CD4-positive, alpha-beta T cell (primary cell): ENCODE data around the gene LPP. TPM values are rescaled to one million over a fixed set of nuclear protein-coding genes. Genes with fewer than 3 reads are reported as not detected.

Source experiments
- ATAC-seq: fragments of 200-7000 bp; cut with Tn5 transposase; one replicate; pipeline ENCODE4 v1.10.0; 2022; ENCODE audit warnings: mild to moderate bottlenecking; ENCODE audit not compliant: poor library complexity
- CTCF ChIA-PET: fragments of 350-600 bp; sonication (Branson Sonifier 250); formaldehyde crosslinking; loops from one replicate; lab custom pipeline; 2021; ENCODE audit warnings: antibody characterized with exemption, inconsistent platforms; lab: Charles Lee
- POLR2A ChIA-PET: fragments of 350-600 bp; sonication (Branson Sonifier 250); formaldehyde crosslinking; loops from one replicate; lab custom pipeline; 2021; ENCODE audit warnings: antibody characterized with exemption, inconsistent platforms; lab: Charles Lee
- DNase-seq, 14 experiments: peaks; one replicate each; pipeline ENCODE4 v3.0.0-alpha.2; 2013 to 2020; ENCODE audit warnings: mixed read lengths in 2 of 14
- H3K27ac ChIP-seq, 2 donors: one replicate each; pipeline versions ENCODE4 v1.5.1 to v1.7.0; 2013; ENCODE audit warnings: low read length in 2 of 2, low read depth in 1 of 2, mild to moderate bottlenecking in 1 of 2
- H3K27me3 ChIP-seq, 2 experiments: 1 replicate in 1 of 2; 2 replicates in 1 of 2; pipeline versions ENCODE4 v1.6.1 to v1.7.0; 2013; ENCODE audit warnings: low read length in 2 of 2, control low read depth in 1 of 2, mild to moderate bottlenecking in 1 of 2, moderate library complexity in 1 of 2; ENCODE audit not compliant: insufficient read depth in 2 of 2, control insufficient read depth in 1 of 2
- H3K36me3 ChIP-seq: one replicate; pipeline ENCODE4 v1.6.1; 2013; ENCODE audit warnings: low read length, control low read depth; ENCODE audit not compliant: insufficient read depth
- H3K4me1 ChIP-seq: one replicate; pipeline ENCODE4 v1.6.1; 2013; ENCODE audit warnings: low read length, control low read depth; ENCODE audit not compliant: insufficient read depth
- H3K4me3 ChIP-seq: one replicate; pipeline ENCODE4 v1.5.1; 2013; ENCODE audit warnings: mild to moderate bottlenecking, low read length, moderate library complexity
- H3K9me3 ChIP-seq, 2 experiments: 1 replicate in 1 of 2; 2 replicates in 1 of 2; pipeline versions ENCODE4 v1.6.1 to v1.7.0; 2013; ENCODE audit warnings: low read length in 2 of 2, mild to moderate bottlenecking in 2 of 2, control low read depth in 1 of 2, moderate library complexity in 1 of 2; ENCODE audit not compliant: control insufficient read depth in 1 of 2, insufficient read depth in 1 of 2
- H3K27ac Mint-ChIP-seq: one replicate; pipeline ENCODE4 v1.8.0; 2020; ENCODE audit warnings: mixed read lengths
- H3K27me3 Mint-ChIP-seq: one replicate; pipeline ENCODE4 v1.8.0; 2021; ENCODE audit warnings: mixed read lengths
- H3K36me3 Mint-ChIP-seq: one replicate; pipeline ENCODE4 v1.8.0; 2021; ENCODE audit warnings: low read depth, mixed read lengths
- H3K4me1 Mint-ChIP-seq: one replicate; pipeline ENCODE4 v1.8.0; 2021; ENCODE audit warnings: low read depth, mixed read lengths
- H3K4me3 Mint-ChIP-seq: one replicate; pipeline ENCODE4 v1.8.0; 2020; ENCODE audit warnings: mild to moderate bottlenecking, mixed read lengths
- H3K9me3 Mint-ChIP-seq: one replicate; pipeline ENCODE4 v1.8.0; 2020; ENCODE audit warnings: mixed read lengths
- CTCF ChIP-seq: fragments of 200-600 bp; IDR thresholded peaks from one replicate; pipeline ENCODE4 v1.8.0; 2022; ENCODE audit warnings: antibody characterized with exemption, mild to moderate bottlenecking
- intact Hi-C, 2 experiments: fragments of 100-400 bp; cut with DNase I in 1 of 2; cut with micrococcal nuclease in 1 of 2; formaldehyde crosslinking; loops; one replicate each; pipeline versions ENCODE4 v1.15.1 to v1.9.0; 2023 to 2025; cut with DNase I, micrococcal nuclease
- total RNA-seq, 174 experiments: library from RNA in 2 of 174; stranded (reverse) in 2 of 174; gene quantifications; one replicate each; pipeline ENCODE4 v1.2.3 and lab custom pipeline; 2021 to 2026

LPP gene
- total RNA-seq, 2 experiments from 2014 or later, result 45.6 to 45.9 TPM

DNA sequence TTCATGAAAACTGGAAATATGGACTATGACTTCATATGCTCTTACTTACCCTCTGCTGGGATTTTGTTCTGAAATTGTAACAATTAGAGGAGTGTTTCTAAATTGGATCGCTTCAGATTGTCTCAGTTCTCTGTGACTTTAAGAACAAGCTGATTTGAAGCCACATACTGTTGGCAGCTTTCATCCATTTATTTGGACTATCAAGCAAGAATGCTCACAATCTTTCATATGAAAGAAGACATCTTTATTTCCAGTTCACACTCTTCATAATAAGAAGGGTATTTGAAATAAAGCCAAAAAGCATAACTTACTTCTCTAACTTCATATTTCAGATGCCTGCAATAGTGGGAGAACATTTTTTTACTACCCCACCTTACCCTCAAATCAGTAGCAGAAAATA lies 526.2 kb downstream of the LPP start:
- CTCF ChIA-PET, result no interaction called here
- no peaks in the 10 kb centered on the region for H3K27me3 ChIP-seq
- H3K36me3 ChIP-seq, result no peaks in the 10 kb centered on the region
- Mint-ChIP-seq H3K4me1 (no peaks in the 10 kb centered on the region), H3K9me3 (no peaks in the 10 kb centered on the region), H3K4me3 (no peak overlapping the region), H3K36me3 (no peaks in the 10 kb centered on the region), H3K27ac (no peak overlapping the region), H3K27me3 (no peaks in the 10 kb centered on the region)
- DNase-seq (no peak), ATAC-seq (no peak)
- intact Hi-C loops, result no loop called here
- TF ChIP-seq CTCF, result no peak
- POLR2A ChIA-PET, result no interaction called here
- no peaks in the 10 kb centered on the region for H3K9me3 ChIP-seq
- no peak overlapping the region for H3K27ac ChIP-seq
- no peak overlapping the region for H3K4me3 ChIP-seq
- no peaks in the 10 kb centered on the region for H3K4me1 ChIP-seq

- ChIA-PET CTCF (no interaction called here), POLR2A (no interaction called here)
- ATAC-seq (no peak), DNase-seq (no peak)
- no peaks in the 10 kb centered on the region for H3K4me1 ChIP-seq
- no peak overlapping the region for H3K4me3 ChIP-seq
- no peaks in the 10 kb centered on the region for H3K36me3 ChIP-seq
- H3K27me3 Mint-ChIP-seq, result no peaks in the 10 kb centered on the region
- H3K4me3 Mint-ChIP-seq, result no peak overlapping the region
- intact Hi-C loops, result no loop called here
- no peaks in the 10 kb centered on the region for H3K9me3 ChIP-seq
- H3K27ac Mint-ChIP-seq, result no peak overlapping the region
- no peaks in the 10 kb centered on the region for H3K27me3 ChIP-seq
- TF ChIP-seq CTCF, result no peak
- no peaks in the 10 kb centered on the region for H3K9me3 Mint-ChIP-seq
- H3K27ac ChIP-seq, result no peak overlapping the region
- H3K4me1 Mint-ChIP-seq, result no peaks in the 10 kb centered on the region
- H3K36me3 Mint-ChIP-seq, result no peaks in the 10 kb centered on the region
Measured at GRCh38 chr3:188680605-188681004, 526.6 kb downstream of the LPP start.

GRCh38 chr3:188682316-188682715 lies 528.4 kb downstream of the LPP start:
- H3K9me3 ChIP-seq, result no peaks in the 10 kb centered on the region
- no peaks in the 10 kb centered on the region for H3K27me3 ChIP-seq
- no peaks in the 10 kb centered on the region for H3K36me3 ChIP-seq
- intact Hi-C loops, result no loop called here
- H3K27ac Mint-ChIP-seq, result no peak overlapping the region
- ChIA-PET POLR2A (no interaction called here), CTCF (no interaction called here)
- no peaks in the 10 kb centered on the region for H3K9me3 Mint-ChIP-seq
- H3K27me3 Mint-ChIP-seq, result no peaks in the 10 kb centered on the region
- no peak overlapping the region for H3K4me3 ChIP-seq
- no peaks in the 10 kb centered on the region for H3K4me1 Mint-ChIP-seq
- no peak for ATAC-seq
- H3K4me3 Mint-ChIP-seq, result no peak overlapping the region
- H3K4me1 ChIP-seq, result no peaks in the 10 kb centered on the region
- TF ChIP-seq CTCF, result no peak
- no peak overlapping the region for H3K27ac ChIP-seq
- H3K36me3 Mint-ChIP-seq, result no peaks in the 10 kb centered on the region
- no peak for DNase-seq
